Natural killer cell (primary cell): ENCODE measurements around the gene TSC22D1. TPM values are rescaled to one million over a fixed set of nuclear protein-coding genes. Genes with fewer than 3 reads are reported as not detected.
A peak's percentile ranks its signal among the peaks of the same experiment; 100 is the strongest.

ENCODE experiments used
- ATAC-seq, 3 donors: fragments of 150-1000 bp in 2 of 3; fragments of 200-7000 bp in 1 of 3; cut with Tn5 transposase; 1 replicate in 1 of 3; 2 replicates in 2 of 3; pipeline ENCODE4 v1.10.0; 2021; ENCODE audit warnings: mild to moderate bottlenecking in 2 of 3, moderate library complexity in 2 of 3
- DNase-seq, 2 donors: peaks; one replicate each; pipeline versions ENCODE4 v3.0.0 to v3.0.0-alpha.2; 2013 to 2021; ENCODE audit warnings: mixed read lengths in 1 of 2
- H3K27ac ChIP-seq: one replicate; pipeline ENCODE4 v1.5.1; 2013; ENCODE audit warnings: mild to moderate bottlenecking, low read length
- H3K27me3 ChIP-seq: one replicate; pipeline ENCODE4 v1.6.1; 2013; ENCODE audit warnings: low read length; ENCODE audit not compliant: control insufficient read depth, insufficient read depth
- H3K36me3 ChIP-seq: one replicate; pipeline ENCODE4 v1.6.1; 2013; ENCODE audit warnings: low read length; ENCODE audit not compliant: control insufficient read depth, insufficient read depth
- H3K4me1 ChIP-seq: one replicate; pipeline ENCODE4 v1.6.1; 2013; ENCODE audit warnings: low read length; ENCODE audit not compliant: control insufficient read depth, insufficient read depth
- H3K4me3 ChIP-seq: one replicate; pipeline ENCODE4 v1.5.1; 2013; ENCODE audit warnings: low read length
- H3K9me3 ChIP-seq: one replicate; pipeline ENCODE4 v1.6.1; 2013; ENCODE audit warnings: low read length; ENCODE audit not compliant: control insufficient read depth, insufficient read depth
- H3K27ac Mint-ChIP-seq, 2 donors: one replicate each; pipeline ENCODE4 v1.8.0; 2022; ENCODE audit warnings: mild to moderate bottlenecking in 2 of 2, mixed read lengths in 2 of 2, moderate library complexity in 1 of 2
- H3K27me3 Mint-ChIP-seq, 2 donors: one replicate each; pipeline ENCODE4 v1.8.0; 2022; ENCODE audit warnings: low read depth in 2 of 2, mixed read lengths in 2 of 2
- H3K36me3 Mint-ChIP-seq: one replicate; pipeline ENCODE4 v1.8.0; 2022; ENCODE audit warnings: mixed read lengths
- H3K4me1 Mint-ChIP-seq, 2 donors: one replicate each; pipeline ENCODE4 v1.8.0; 2022; ENCODE audit warnings: mixed read lengths in 2 of 2
- H3K4me3 Mint-ChIP-seq: one replicate; pipeline ENCODE4 v1.8.0; 2022; ENCODE audit warnings: mild to moderate bottlenecking, moderate library complexity, mixed read lengths
- H3K9me3 Mint-ChIP-seq, 2 donors: one replicate each; pipeline ENCODE4 v1.8.0; 2022; ENCODE audit warnings: mixed read lengths in 2 of 2
- CTCF ChIP-seq: fragments of 200-600 bp; IDR thresholded peaks from one replicate; pipeline ENCODE4 v1.8.0; 2022; ENCODE audit warnings: antibody characterized with exemption
- WGBS: methylation state at CpG from one replicate; pipeline ENCODE4 v1.1.7; 2013; ENCODE audit warnings: missing lambda C conversion rate; ENCODE audit not compliant: insufficient coverage; 5-methylcytosine and 5-hydroxymethylcytosine counted together
- intact Hi-C: fragments of 100-400 bp; cut with micrococcal nuclease; formaldehyde crosslinking; loops from one replicate; pipeline ENCODE4 v1.14.2; 2022
- total RNA-seq, 4 donors: library from RNA; stranded (reverse); fragments of 120-200 nt in 1 of 4; gene quantifications; one replicate each; pipeline versions ENCODE4 v1.2.3 to v1.2.4, GENCODE V29; 2013 to 2022

TSC22D1 gene
- total RNA-seq, 3 donors from 2014 or later (not counting 1 experiment from before 2014, with no cell fraction given) = 44.3 to 54.4 (median 44.6) TPM

DNA sequence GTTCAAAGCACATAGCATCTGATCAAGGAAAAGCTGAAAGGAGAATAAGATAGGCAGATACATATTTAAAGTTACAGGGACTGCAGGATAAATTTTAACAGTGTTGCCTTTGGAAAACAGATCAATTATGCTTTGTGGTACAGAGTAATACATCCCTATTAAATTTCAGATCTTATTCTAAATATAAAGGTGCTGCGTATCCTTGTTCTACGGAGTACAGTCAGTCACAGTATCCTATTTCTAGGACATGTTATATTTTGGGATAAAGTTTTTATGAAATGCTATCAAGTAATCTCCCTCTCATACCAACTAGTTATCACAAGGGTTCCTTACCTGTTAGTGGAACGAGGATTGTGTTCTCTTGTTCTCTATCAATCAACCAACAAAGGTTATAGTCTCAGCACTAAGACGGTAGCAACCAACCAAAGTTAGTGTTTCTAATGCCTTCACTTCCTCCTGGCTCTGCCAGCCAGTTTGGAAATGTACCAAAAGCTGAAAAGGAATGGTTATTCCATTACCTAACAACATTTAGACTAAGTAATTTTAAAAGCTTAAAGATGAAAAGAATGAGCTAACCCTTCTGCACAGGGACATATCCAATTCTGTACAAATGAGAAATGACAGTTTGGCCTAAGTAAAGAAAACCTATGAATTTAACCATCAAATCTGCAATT is 35.2 kb downstream of the TSC22D1 start:
- no peaks in the 10 kb centered on the region for H3K9me3 ChIP-seq
- Mint-ChIP-seq H3K9me3 (no peaks in the 10 kb centered on the region), H3K4me1 (no peaks in the 10 kb centered on the region), H3K36me3 (no peaks in the 10 kb centered on the region), H3K27me3 (no peaks in the 10 kb centered on the region), H3K27ac (no peak overlapping the region), H3K4me3 (no peak overlapping the region)
- no peaks in the 10 kb centered on the region for H3K27me3 ChIP-seq
- WGBS = 100% methylated on average over 2 of the region's 4 CpGs
- H3K4me1 ChIP-seq = no peaks in the 10 kb centered on the region
- no peak for TF ChIP-seq CTCF
- intact Hi-C loops = no loop called here
- DNase-seq = no peak
- H3K27ac ChIP-seq = no peak overlapping the region
- H3K36me3 ChIP-seq = peaks cover 13% of the 10 kb centered on the region
- no peak for ATAC-seq
- H3K4me3 ChIP-seq = no peak overlapping the region

DNA sequence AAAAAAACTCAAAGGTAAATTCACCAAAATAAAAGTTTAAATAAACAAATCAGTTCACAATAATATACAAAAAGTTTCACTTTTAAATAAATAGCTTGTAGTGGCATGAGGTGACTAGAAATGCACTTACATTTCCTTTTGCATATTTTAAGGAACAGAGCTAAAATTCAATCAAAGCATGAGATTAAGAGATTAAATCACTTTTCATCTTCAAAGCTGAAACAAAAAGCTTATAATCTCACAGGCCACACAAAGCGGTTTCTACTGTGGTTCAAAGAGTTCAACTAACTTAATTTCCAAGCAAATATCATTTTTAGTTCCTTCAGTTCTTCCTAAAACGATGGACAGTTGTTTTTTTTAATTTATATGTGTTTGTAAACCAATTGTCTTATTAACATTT is 38.9 kb downstream of the TSC22D1 start:
- WGBS = 50% methylated on average over 1 of the region's 2 CpGs
- Mint-ChIP-seq H3K9me3 (no peaks in the 10 kb centered on the region), H3K4me3 (no peak overlapping the region), H3K27me3 (no peaks in the 10 kb centered on the region), H3K27ac (no peak overlapping the region), H3K36me3 (no peaks in the 10 kb centered on the region), H3K4me1 (no peaks in the 10 kb centered on the region)
- H3K27me3 ChIP-seq = no peaks in the 10 kb centered on the region
- DNase-seq (peak in 1 of 2 donors; percentile 17), ATAC-seq (no peak)
- H3K4me3 ChIP-seq = no peak overlapping the region
- no peak overlapping the region for H3K27ac ChIP-seq
- intact Hi-C loops = no loop called here
- H3K9me3 ChIP-seq = no peaks in the 10 kb centered on the region
- no peaks in the 10 kb centered on the region for H3K4me1 ChIP-seq
- TF ChIP-seq CTCF = no peak
- peaks cover 13% of the 10 kb centered on the region for H3K36me3 ChIP-seq

- Histone ChIP-seq H3K9me3 (no peaks in the 10 kb centered on the region), H3K36me3 (no peaks in the 10 kb centered on the region), H3K27me3 (no peaks in the 10 kb centered on the region), H3K4me1 (no peaks in the 10 kb centered on the region), H3K4me3 (no peak overlapping the region), H3K27ac (no peak overlapping the region)
- Mint-ChIP-seq H3K27ac (no peak overlapping the region), H3K9me3 (no peaks in the 10 kb centered on the region), H3K4me3 (no peak overlapping the region), H3K4me1 (peaks cover 0 to 6% of the 10 kb centered on the region in 2 donors), H3K36me3 (no peaks in the 10 kb centered on the region), H3K27me3 (no peaks in the 10 kb centered on the region)
- ATAC-seq (no peak), DNase-seq (no peak)
- intact Hi-C loops = no loop called here
- WGBS = 57% methylated on average over 3 of the region's 4 CpGs
- no peak for TF ChIP-seq CTCF
Observed at GRCh38 chr13:44523146-44524015, 52.7 kb downstream of the TSC22D1 start.
